Liver (tissue), 9 donors: Measurements from ENCODE around the gene SWAP70. TPM values are rescaled to one million over a fixed set of nuclear protein-coding genes. Genes with fewer than 3 reads are reported as not detected.

ENCODE experiments used
- DNase-seq: peaks from one replicate; pipeline ENCODE4 v3.0.0-alpha.2; 2017; ENCODE audit warnings: low spot score
- H3K27ac ChIP-seq, 2 donors: one replicate each; pipeline ENCODE4 v1.7.0; 2013; ENCODE audit warnings: inconsistent platforms in 2 of 2, low read length in 2 of 2, control low read depth in 1 of 2, low read depth in 1 of 2, mild to moderate bottlenecking in 1 of 2
- H3K27me3 ChIP-seq, 4 donors: one replicate each; pipeline versions ENCODE4 v1.6.1 to v1.7.0; 2013; ENCODE audit warnings: low read length in 3 of 4, inconsistent platforms in 1 of 4, mild to moderate bottlenecking in 1 of 4, moderate library complexity in 1 of 4; ENCODE audit not compliant: control insufficient read depth in 4 of 4, insufficient read depth in 4 of 4
- H3K36me3 ChIP-seq, 4 donors: one replicate each; pipeline versions ENCODE4 v1.6.1 to v1.7.0; 2013; ENCODE audit warnings: low read length in 3 of 4, mild to moderate bottlenecking in 3 of 4, low read depth in 1 of 4, moderate library complexity in 1 of 4; ENCODE audit not compliant: control insufficient read depth in 4 of 4, insufficient read depth in 3 of 4
- H3K4me1 ChIP-seq, 4 donors: one replicate each; pipeline versions ENCODE4 v1.6.1 to v1.7.0; 2013; ENCODE audit warnings: low read length in 3 of 4, mild to moderate bottlenecking in 3 of 4, moderate library complexity in 1 of 4; ENCODE audit not compliant: control insufficient read depth in 4 of 4, insufficient read depth in 4 of 4
- H3K4me3 ChIP-seq, 3 donors: one replicate each; pipeline versions ENCODE4 v1.6.1 to v1.7.0; 2013; ENCODE audit warnings: low read length in 3 of 3, control low read depth in 1 of 3, low read depth in 1 of 3, mild to moderate bottlenecking in 1 of 3
- H3K9ac ChIP-seq, 2 donors: one replicate each; pipeline ENCODE4 v1.7.0; 2013; ENCODE audit warnings: low read length in 2 of 2, mild to moderate bottlenecking in 2 of 2, moderate library complexity in 2 of 2, control low read depth in 1 of 2, low read depth in 1 of 2
- H3K9me3 ChIP-seq, 4 donors: one replicate each; pipeline versions ENCODE4 v1.6.1 to v1.7.0; 2013; ENCODE audit warnings: low read length in 3 of 4; ENCODE audit not compliant: control insufficient read depth in 4 of 4
- ATF3 ChIP-seq: IDR thresholded peaks from 2 replicates; pipeline ENCODE4 v1.6.1; 2016; ENCODE audit warnings: antibody characterized with exemption
- CTCF ChIP-seq: fragments of 150-350 bp; IDR thresholded peaks from 2 replicates; pipeline ENCODE4 v1.5.1; 2017; ENCODE audit warnings: improper control_type of control experiment, low read depth, low read length; ENCODE audit not compliant: missing input control
- EGR1 ChIP-seq, 2 donors: IDR thresholded peaks; 2 replicates each; pipeline ENCODE4 v1.6.1; 2016 to 2018; ENCODE audit warnings: antibody characterized with exemption in 2 of 2, low read depth in 2 of 2
- FOXA1 ChIP-seq: IDR thresholded peaks from 2 replicates; pipeline ENCODE4 v1.6.1; 2016; ENCODE audit warnings: antibody characterized with exemption
- FOXA2 ChIP-seq: IDR thresholded peaks from 2 replicates; pipeline ENCODE4 v1.6.1; 2016; ENCODE audit warnings: antibody characterized with exemption
- GABPA ChIP-seq, 2 donors: IDR thresholded peaks in 1 of 2; conservative IDR thresholded peaks in 1 of 2; 2 replicates each; pipeline ENCODE4 v1.6.1; 2016; ENCODE audit warnings: antibody characterized with exemption in 2 of 2, mild to moderate bottlenecking in 1 of 2, moderate library complexity in 1 of 2
- HNF4A ChIP-seq, 2 donors: conservative IDR thresholded peaks; 2 replicates each; pipeline ENCODE4 v1.6.1; 2016; ENCODE audit warnings: antibody characterized with exemption in 2 of 2, mild to moderate bottlenecking in 2 of 2
- HNF4G ChIP-seq: IDR thresholded peaks from 2 replicates; pipeline ENCODE4 v1.6.1; 2016; ENCODE audit warnings: antibody characterized with exemption
- JUND ChIP-seq, 2 donors: IDR thresholded peaks; 2 replicates each; pipeline ENCODE4 v1.6.1; 2016; ENCODE audit warnings: antibody characterized with exemption in 2 of 2
- NR2F2 ChIP-seq: IDR thresholded peaks from 2 replicates; pipeline ENCODE4 v1.6.1; 2016; ENCODE audit warnings: antibody characterized with exemption
- RAD21 ChIP-seq, 2 donors: IDR thresholded peaks; 2 replicates each; pipeline ENCODE4 v1.6.1; 2016; ENCODE audit warnings: antibody characterized with exemption in 2 of 2, mild to moderate bottlenecking in 2 of 2
- RXRA ChIP-seq, 2 donors: IDR thresholded peaks; 2 replicates each; pipeline ENCODE4 v1.6.1; 2017 to 2018; ENCODE audit warnings: antibody characterized with exemption in 2 of 2, mild to moderate bottlenecking in 1 of 2
- SP1 ChIP-seq: IDR thresholded peaks from 2 replicates; pipeline ENCODE4 v1.6.1; 2018; ENCODE audit warnings: antibody characterized with exemption, mild to moderate bottlenecking
- TAF1 ChIP-seq: conservative IDR thresholded peaks from 2 replicates; pipeline ENCODE4 v1.6.1; 2016; ENCODE audit warnings: antibody characterized with exemption, mild to moderate bottlenecking
- YY1 ChIP-seq: IDR thresholded peaks from 2 replicates; pipeline ENCODE4 v1.6.1; 2016; ENCODE audit warnings: antibody characterized with exemption, mild to moderate bottlenecking
- WGBS: extraction: QIAGEN DNeasy Blood & Tissue Kit; methylation state at CpG from one replicate; pipeline ENCODE4 v1.1.7; 2013; 5-methylcytosine and 5-hydroxymethylcytosine counted together
- polyA plus RNA-seq, 2 donors: library from polyadenylated mRNA; stranded (reverse) in 1 of 2; unstranded in 1 of 2; fragments of 200-250 nt in 1 of 2; fragments of >200 nt in 1 of 2; fragmentation: Nextera tagmentation in 1 of 2; extraction: Ambion mirVana in 1 of 2; gene quantifications; one replicate each; pipeline versions ENCODE4 v1.2.1 to v1.2.3, GENCODE V29; 2013 to 2015
- total RNA-seq, 2 donors: library from RNA; depleted of rRNA; stranded (reverse); fragments of >200 nt; gene quantifications; one replicate each; pipeline ENCODE4 v1.2.3, GENCODE V29; 2014
- TF ChIP-seq, protein P1 (sequence below): IDR thresholded peaks from 2 replicates; pipeline ENCODE4 v1.6.1; 2016; ENCODE audit warnings: antibody characterized with exemption
- TF ChIP-seq, protein P2 (sequence below): IDR thresholded peaks from 2 replicates; pipeline ENCODE4 v1.6.1; 2016; ENCODE audit warnings: antibody characterized with exemption, mild to moderate bottlenecking
- TF ChIP-seq, protein P3 (sequence below): IDR thresholded peaks from 2 replicates; pipeline ENCODE4 v1.6.1; 2016; ENCODE audit warnings: antibody characterized with exemption
- donor health status: healthy.
- donor health status: healthy.
- donor health status: healthy.
- donor health status: healthy.
- donor health status: healthy.

SWAP70 gene
- total and polyA plus RNA-seq, 4 donors, result 4.0 to 8.4 (median 5.8) TPM

DNA sequence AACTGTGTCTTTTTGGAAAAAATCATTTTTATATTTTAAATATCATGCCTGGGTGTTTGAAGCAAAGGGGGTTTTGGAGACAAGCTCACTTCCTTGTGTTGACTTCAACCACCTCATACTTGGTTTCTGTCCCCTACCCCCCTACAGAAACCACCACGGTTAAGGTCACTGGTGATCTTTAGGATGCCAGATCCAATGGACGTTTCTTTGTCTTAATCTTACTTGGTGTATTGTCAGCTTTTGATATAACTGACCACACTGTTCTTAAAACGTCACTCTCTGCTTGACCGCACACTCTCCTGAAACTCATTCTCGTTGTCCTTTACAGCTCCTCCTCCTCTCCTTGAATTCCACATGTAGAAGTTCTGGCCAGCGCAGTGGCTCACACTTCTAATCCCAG lies 34.8 kb upstream of the SWAP70 start:
- peaks cover 0 to 1% (median 0%) of the 10 kb centered on the region in 4 donors for H3K4me1 ChIP-seq
- no peak overlapping the region for H3K9ac ChIP-seq
- no peak for DNase-seq
- no peaks in the 10 kb centered on the region for H3K27me3 ChIP-seq
- TF ChIP-seq, protein P1, sequence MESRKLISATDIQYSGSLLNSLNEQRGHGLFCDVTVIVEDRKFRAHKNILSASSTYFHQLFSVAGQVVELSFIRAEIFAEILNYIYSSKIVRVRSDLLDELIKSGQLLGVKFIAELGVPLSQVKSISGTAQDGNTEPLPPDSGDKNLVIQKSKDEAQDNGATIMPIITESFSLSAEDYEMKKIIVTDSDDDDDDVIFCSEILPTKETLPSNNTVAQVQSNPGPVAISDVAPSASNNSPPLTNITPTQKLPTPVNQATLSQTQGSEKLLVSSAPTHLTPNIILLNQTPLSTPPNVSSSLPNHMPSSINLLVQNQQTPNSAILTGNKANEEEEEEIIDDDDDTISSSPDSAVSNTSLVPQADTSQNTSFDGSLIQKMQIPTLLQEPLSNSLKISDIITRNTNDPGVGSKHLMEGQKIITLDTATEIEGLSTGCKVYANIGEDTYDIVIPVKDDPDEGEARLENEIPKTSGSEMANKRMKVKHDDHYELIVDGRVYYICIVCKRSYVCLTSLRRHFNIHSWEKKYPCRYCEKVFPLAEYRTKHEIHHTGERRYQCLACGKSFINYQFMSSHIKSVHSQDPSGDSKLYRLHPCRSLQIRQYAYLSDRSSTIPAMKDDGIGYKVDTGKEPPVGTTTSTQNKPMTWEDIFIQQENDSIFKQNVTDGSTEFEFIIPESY, result no peak
- TF ChIP-seq YY1 (no peak), NR2F2 (no peak), ATF3 (no peak), HNF4A (conservative IDR thresholded peaks at IDR 0.05) (no peak), FOXA1 (no peak), RAD21 (IDR thresholded peaks at IDR 0.05) (no peak), HNF4G (no peak), FOXA2 (no peak), RXRA (IDR thresholded peaks at IDR 0.05) (no peak), CTCF (no peak), TAF1 (no peak), JUND (IDR thresholded peaks at IDR 0.05) (no peak), SP1 (no peak), GABPA (IDR thresholded peaks at IDR 0.05 in 1 of 2, conservative IDR thresholded peaks at IDR 0.05 in 1 of 2) (no peak), EGR1 (IDR thresholded peaks at IDR 0.05; ENCODE audit: low read depth in 2 of 2) (no peak)
- TF ChIP-seq, protein P2, sequence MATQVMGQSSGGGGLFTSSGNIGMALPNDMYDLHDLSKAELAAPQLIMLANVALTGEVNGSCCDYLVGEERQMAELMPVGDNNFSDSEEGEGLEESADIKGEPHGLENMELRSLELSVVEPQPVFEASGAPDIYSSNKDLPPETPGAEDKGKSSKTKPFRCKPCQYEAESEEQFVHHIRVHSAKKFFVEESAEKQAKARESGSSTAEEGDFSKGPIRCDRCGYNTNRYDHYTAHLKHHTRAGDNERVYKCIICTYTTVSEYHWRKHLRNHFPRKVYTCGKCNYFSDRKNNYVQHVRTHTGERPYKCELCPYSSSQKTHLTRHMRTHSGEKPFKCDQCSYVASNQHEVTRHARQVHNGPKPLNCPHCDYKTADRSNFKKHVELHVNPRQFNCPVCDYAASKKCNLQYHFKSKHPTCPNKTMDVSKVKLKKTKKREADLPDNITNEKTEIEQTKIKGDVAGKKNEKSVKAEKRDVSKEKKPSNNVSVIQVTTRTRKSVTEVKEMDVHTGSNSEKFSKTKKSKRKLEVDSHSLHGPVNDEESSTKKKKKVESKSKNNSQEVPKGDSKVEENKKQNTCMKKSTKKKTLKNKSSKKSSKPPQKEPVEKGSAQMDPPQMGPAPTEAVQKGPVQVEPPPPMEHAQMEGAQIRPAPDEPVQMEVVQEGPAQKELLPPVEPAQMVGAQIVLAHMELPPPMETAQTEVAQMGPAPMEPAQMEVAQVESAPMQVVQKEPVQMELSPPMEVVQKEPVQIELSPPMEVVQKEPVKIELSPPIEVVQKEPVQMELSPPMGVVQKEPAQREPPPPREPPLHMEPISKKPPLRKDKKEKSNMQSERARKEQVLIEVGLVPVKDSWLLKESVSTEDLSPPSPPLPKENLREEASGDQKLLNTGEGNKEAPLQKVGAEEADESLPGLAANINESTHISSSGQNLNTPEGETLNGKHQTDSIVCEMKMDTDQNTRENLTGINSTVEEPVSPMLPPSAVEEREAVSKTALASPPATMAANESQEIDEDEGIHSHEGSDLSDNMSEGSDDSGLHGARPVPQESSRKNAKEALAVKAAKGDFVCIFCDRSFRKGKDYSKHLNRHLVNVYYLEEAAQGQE, result no peak
- TF ChIP-seq, protein P3, sequence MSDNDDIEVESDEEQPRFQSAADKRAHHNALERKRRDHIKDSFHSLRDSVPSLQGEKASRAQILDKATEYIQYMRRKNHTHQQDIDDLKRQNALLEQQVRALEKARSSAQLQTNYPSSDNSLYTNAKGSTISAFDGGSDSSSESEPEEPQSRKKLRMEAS, result no peak
- 88% methylated on average over 6 of the region's 6 CpGs for WGBS
- H3K9me3 ChIP-seq, result peaks cover 0 to 4% (median 0%) of the 10 kb centered on the region in 4 donors
- H3K4me3 ChIP-seq, result no peak overlapping the region
- H3K36me3 ChIP-seq, result no peaks in the 10 kb centered on the region
- no peak overlapping the region for H3K27ac ChIP-seq
